Tibial nerve (tissue), 4 donors: Measurements from ENCODE around the gene DPH1.

Source experiments
- EP300 ChIP-seq, 2 donors: sonication (generic); formaldehyde crosslinking; IDR thresholded peaks; one replicate each; pipeline ENCODE4 v1.6.1; 2017; ENCODE audit warnings: antibody characterized with exemption in 2 of 2, mild to moderate bottlenecking in 1 of 2
- POLR2A ChIP-seq, 2 donors: fragments of 450-650 bp; IDR thresholded peaks; one replicate each; pipeline ENCODE4 v1.6.1; 2017; ENCODE audit warnings: antibody characterized with exemption in 2 of 2, mild to moderate bottlenecking in 2 of 2, moderate library complexity in 2 of 2
- TF ChIP-seq, protein P1 (sequence below), 5 experiments: fragments of 200-600 bp in 3 of 5; fragments of 450-650 bp in 2 of 5; sonication (generic) in 3 of 5; IDR thresholded peaks; one replicate each; pipeline ENCODE4 v1.5.1; 2016 to 2019; ENCODE audit warnings: antibody characterized with exemption in 5 of 5, mild to moderate bottlenecking in 3 of 5, moderate library complexity in 2 of 5

DNA sequence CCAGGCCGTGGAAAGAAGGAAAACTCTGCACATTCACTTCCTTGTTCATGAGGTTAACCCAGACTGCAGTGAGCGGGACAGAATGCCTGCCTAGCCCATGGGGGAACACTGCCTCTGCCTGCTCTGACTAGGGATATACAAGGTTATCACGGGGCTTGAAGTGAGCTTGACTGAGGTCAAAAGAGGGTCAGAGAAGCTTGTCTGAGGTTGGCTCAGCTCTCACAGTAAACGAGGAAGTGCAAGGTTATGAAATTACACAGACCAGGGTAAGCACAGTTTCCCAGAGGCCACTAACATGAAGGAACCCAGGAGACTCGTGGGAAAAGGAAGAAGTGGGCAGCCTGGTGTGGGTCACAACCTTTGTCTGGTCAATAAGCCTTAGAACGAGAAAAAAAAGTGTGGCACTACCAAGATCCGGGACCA, 53.7 kb downstream of the DPH1 start:
- TF ChIP-seq, protein P1, sequence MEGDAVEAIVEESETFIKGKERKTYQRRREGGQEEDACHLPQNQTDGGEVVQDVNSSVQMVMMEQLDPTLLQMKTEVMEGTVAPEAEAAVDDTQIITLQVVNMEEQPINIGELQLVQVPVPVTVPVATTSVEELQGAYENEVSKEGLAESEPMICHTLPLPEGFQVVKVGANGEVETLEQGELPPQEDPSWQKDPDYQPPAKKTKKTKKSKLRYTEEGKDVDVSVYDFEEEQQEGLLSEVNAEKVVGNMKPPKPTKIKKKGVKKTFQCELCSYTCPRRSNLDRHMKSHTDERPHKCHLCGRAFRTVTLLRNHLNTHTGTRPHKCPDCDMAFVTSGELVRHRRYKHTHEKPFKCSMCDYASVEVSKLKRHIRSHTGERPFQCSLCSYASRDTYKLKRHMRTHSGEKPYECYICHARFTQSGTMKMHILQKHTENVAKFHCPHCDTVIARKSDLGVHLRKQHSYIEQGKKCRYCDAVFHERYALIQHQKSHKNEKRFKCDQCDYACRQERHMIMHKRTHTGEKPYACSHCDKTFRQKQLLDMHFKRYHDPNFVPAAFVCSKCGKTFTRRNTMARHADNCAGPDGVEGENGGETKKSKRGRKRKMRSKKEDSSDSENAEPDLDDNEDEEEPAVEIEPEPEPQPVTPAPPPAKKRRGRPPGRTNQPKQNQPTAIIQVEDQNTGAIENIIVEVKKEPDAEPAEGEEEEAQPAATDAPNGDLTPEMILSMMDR (IDR thresholded peaks at IDR 0.05): no peak
- TF ChIP-seq POLR2A (IDR thresholded peaks at IDR 0.05) (no peak), EP300 (IDR thresholded peaks at IDR 0.05) (peak in 1 of 2 donors; percentile 56)
